Neuronal stem cell (in vitro differentiated cells): ENCODE measurements around the gene FRMD5.

Source experiments
- DNase-seq: peaks from one replicate; pipeline ENCODE4 v3.0.0-alpha.2; 2013; ENCODE audit warnings: low spot score
- H2AFZ ChIP-seq: one replicate; pipeline ENCODE4 v1.6.1; 2013; ENCODE audit warnings: mild to moderate bottlenecking, low read length, inconsistent platforms
- H2AK5ac ChIP-seq: 2 replicates; pipeline ENCODE4 v1.6.1; 2013; ENCODE audit warnings: low read depth, mild to moderate bottlenecking, inconsistent platforms, low read length, moderate library complexity, mixed read lengths
- H2BK120ac ChIP-seq: 2 replicates; pipeline ENCODE4 v1.6.1; 2013; ENCODE audit warnings: low read depth, mild to moderate bottlenecking, inconsistent platforms, low read length, moderate library complexity, mixed read lengths
- H2BK12ac ChIP-seq: one replicate; pipeline ENCODE4 v1.6.1; 2013; ENCODE audit warnings: low read length, inconsistent platforms
- H2BK15ac ChIP-seq: 2 replicates; pipeline ENCODE4 v1.6.1; 2013; ENCODE audit warnings: mild to moderate bottlenecking, low read length, inconsistent platforms, mixed read lengths
- H2BK5ac ChIP-seq: one replicate; pipeline ENCODE4 v1.6.1; 2013; ENCODE audit warnings: inconsistent platforms, mild to moderate bottlenecking, low read length, moderate library complexity
- H3K14ac ChIP-seq: one replicate; pipeline ENCODE4 v1.6.1; 2013; ENCODE audit warnings: low read length, inconsistent platforms
- H3K18ac ChIP-seq: 2 replicates; pipeline ENCODE4 v1.6.1; 2013; ENCODE audit warnings: low read length, inconsistent platforms
- H3K23ac ChIP-seq: 2 replicates; pipeline ENCODE4 v1.6.1; 2013; ENCODE audit warnings: low read depth, mild to moderate bottlenecking, mixed read lengths, low read length, inconsistent platforms; ENCODE audit not compliant: poor library complexity
- H3K27ac ChIP-seq: replicated peaks from 3 replicates; pipeline ENCODE4 v1.5.1; 2013; ENCODE audit warnings: low read length, inconsistent platforms
- H3K27me3 ChIP-seq, 3 experiments: 2 replicates each; pipeline ENCODE4 v1.6.1; 2013; ENCODE audit warnings: low read length in 3 of 3, mild to moderate bottlenecking in 2 of 3, inconsistent platforms in 1 of 3, low read depth in 1 of 3, mixed read lengths in 1 of 3, moderate library complexity in 1 of 3; ENCODE audit not compliant: control insufficient read depth in 3 of 3, insufficient read depth in 3 of 3
- H3K36me3 ChIP-seq, 2 donors: replicated peaks in 1 of 2; 2 replicates each; pipeline ENCODE4 v1.6.1; 2013; ENCODE audit warnings: low read length in 2 of 2; ENCODE audit not compliant: control insufficient read depth in 2 of 2, insufficient read depth in 2 of 2
- H3K4ac ChIP-seq: 2 replicates; pipeline ENCODE4 v1.6.1; 2013; ENCODE audit warnings: inconsistent platforms, mild to moderate bottlenecking, low read length, moderate library complexity
- H3K4me1 ChIP-seq, 2 donors: 1 replicate in 1 of 2; 2 replicates in 1 of 2; pipeline ENCODE4 v1.6.1; 2013; ENCODE audit warnings: low read length in 2 of 2, low read depth in 1 of 2; ENCODE audit not compliant: control insufficient read depth in 2 of 2, insufficient read depth in 1 of 2
- H3K4me2 ChIP-seq: one replicate; pipeline ENCODE4 v1.6.1; 2013; ENCODE audit warnings: mild to moderate bottlenecking, low read length, inconsistent platforms; ENCODE audit not compliant: insufficient read depth, poor library complexity, severe bottlenecking
- H3K4me3 ChIP-seq, 2 donors: 2 replicates each; pipeline ENCODE4 v1.5.1; 2013; ENCODE audit warnings: low read length in 2 of 2, mild to moderate bottlenecking in 2 of 2, inconsistent platforms in 1 of 2, moderate library complexity in 1 of 2
- H3K79me1 ChIP-seq: one replicate; pipeline ENCODE4 v1.6.1; 2013; ENCODE audit warnings: low read depth, mild to moderate bottlenecking, inconsistent platforms, low read length, moderate library complexity
- H3K9ac ChIP-seq: one replicate; pipeline ENCODE4 v1.6.1; 2013; ENCODE audit warnings: mild to moderate bottlenecking, low read depth, low read length, inconsistent platforms; ENCODE audit not compliant: poor library complexity
- H3K9me3 ChIP-seq, 2 donors: replicated peaks in 1 of 2; 2 replicates each; pipeline versions ENCODE3 to v1.6.1; 2013; ENCODE audit warnings: low read length in 2 of 2, mild to moderate bottlenecking in 2 of 2, inconsistent platforms in 1 of 2, low read depth in 1 of 2, mixed read lengths in 1 of 2, moderate library complexity in 1 of 2; ENCODE audit not compliant: control insufficient read depth in 2 of 2, insufficient read depth in 1 of 2
- H4K8ac ChIP-seq: one replicate; pipeline ENCODE4 v1.6.1; 2013; ENCODE audit warnings: low read depth, mild to moderate bottlenecking, inconsistent platforms, low read length, moderate library complexity
- H4K91ac ChIP-seq: one replicate; pipeline ENCODE4 v1.6.1; 2013; ENCODE audit warnings: low read length, low read depth, mild to moderate bottlenecking, inconsistent platforms; ENCODE audit not compliant: poor library complexity
- WGBS, 2 donors: extraction: QIAGEN DNeasy Blood & Tissue Kit; methylation state at CpG; one replicate each; pipeline ENCODE4 v1.1.7; 2013; ENCODE audit warnings: missing lambda C conversion rate in 2 of 2, mixed read lengths in 1 of 2; ENCODE audit not compliant: insufficient read length in 2 of 2, insufficient replicate concordance in 1 of 2; ENCODE audit errors: extremely low coverage in 2 of 2; 5-methylcytosine and 5-hydroxymethylcytosine counted together

FRMD5 gene

GRCh38 chr15:43878446-43878845 lies 316.6 kb downstream of the FRMD5 start:
- H3K9me3 ChIP-seq: no peaks in the 10 kb centered on the region
- H2AK5ac ChIP-seq: no peak overlapping the region
- H4K8ac ChIP-seq: no peak overlapping the region
- peaks cover 9 to 12% of the 10 kb centered on the region in 2 donors for H3K4me1 ChIP-seq
- H3K18ac ChIP-seq: no peak overlapping the region
- no peak overlapping the region for H2AFZ ChIP-seq
- H3K4me2 ChIP-seq: no peak overlapping the region
- H3K23ac ChIP-seq: no peak overlapping the region
- WGBS, 2 donors: no CpG with 5 or more reads among the region's 2 CpGs
- H3K27ac ChIP-seq: no peak overlapping the region
- H2BK5ac ChIP-seq: no peak overlapping the region
- H3K36me3 ChIP-seq: peaks cover 7 to 56% of the 10 kb centered on the region in 2 donors
- H3K14ac ChIP-seq: no peak overlapping the region
- no peak overlapping the region for H2BK12ac ChIP-seq
- H2BK15ac ChIP-seq: no peak overlapping the region
- no peaks in the 10 kb centered on the region for H3K27me3 ChIP-seq
- H3K79me1 ChIP-seq: no peaks in the 10 kb centered on the region
- no peak for DNase-seq
- H3K4me3 ChIP-seq: no peak overlapping the region
- no peak overlapping the region for H2BK120ac ChIP-seq
- no peak overlapping the region for H3K9ac ChIP-seq
- H3K4ac ChIP-seq: no peak overlapping the region
- no peak overlapping the region for H4K91ac ChIP-seq

DNA sequence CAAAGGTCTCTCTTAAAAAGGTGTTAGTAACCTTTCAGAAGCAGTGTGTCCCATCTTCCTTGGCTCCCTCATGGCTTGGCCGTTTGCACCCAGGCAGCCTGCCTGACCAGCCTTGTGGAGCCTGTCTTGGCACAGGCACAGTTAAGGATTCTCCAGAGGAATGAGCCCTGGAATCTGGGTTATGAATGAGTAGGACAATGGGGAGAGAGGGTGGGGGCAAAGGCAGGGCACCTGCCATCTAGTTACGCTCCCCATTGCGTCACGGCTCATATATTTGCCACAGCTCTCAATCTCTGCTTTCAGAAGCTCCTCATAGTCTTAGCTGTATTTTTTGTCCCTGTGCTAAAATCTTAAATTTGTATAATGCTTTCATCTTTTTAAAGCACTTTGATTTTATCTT lies 317.7 kb downstream of the FRMD5 start:
- DNase-seq: no peak
- Histone ChIP-seq H3K4me2 (no peak overlapping the region), H3K79me1 (no peaks in the 10 kb centered on the region), H4K8ac (no peak overlapping the region), H2BK12ac (no peak overlapping the region), H3K9me3 (no peaks in the 10 kb centered on the region), H3K27me3 (no peaks in the 10 kb centered on the region), H2AFZ (no peak overlapping the region), H4K91ac (no peak overlapping the region), H3K14ac (no peak overlapping the region), H3K4me1 (peaks cover 9 to 12% of the 10 kb centered on the region in 2 donors), H2BK120ac (no peak overlapping the region), H3K18ac (no peak overlapping the region), H2BK5ac (no peak overlapping the region), H3K4ac (no peak overlapping the region), H3K27ac (no peak overlapping the region), H3K9ac (no peak overlapping the region), H3K36me3 (peaks cover 7 to 60% of the 10 kb centered on the region in 2 donors), H2AK5ac (no peak overlapping the region), H3K23ac (no peak overlapping the region), H2BK15ac (no peak overlapping the region), H3K4me3 (no peak overlapping the region)
- WGBS, 2 donors: no CpG with 5 or more reads among the region's 4 CpGs

- no peak overlapping the region for H2BK120ac ChIP-seq
- H3K4ac ChIP-seq: no peak overlapping the region
- no peak overlapping the region for H2BK5ac ChIP-seq
- H3K9ac ChIP-seq: no peak overlapping the region
- no peak overlapping the region for H3K18ac ChIP-seq
- no peak overlapping the region for H2AFZ ChIP-seq
- H3K9me3 ChIP-seq: no peaks in the 10 kb centered on the region
- no peak overlapping the region for H2BK12ac ChIP-seq
- no peaks in the 10 kb centered on the region for H3K27me3 ChIP-seq
- H3K14ac ChIP-seq: no peak overlapping the region
- no peak overlapping the region for H3K23ac ChIP-seq
- H4K91ac ChIP-seq: no peak overlapping the region
- H3K4me1 ChIP-seq: peaks cover 9 to 12% of the 10 kb centered on the region in 2 donors
- H3K36me3 ChIP-seq: peaks cover 7 to 65% of the 10 kb centered on the region in 2 donors
- H3K27ac ChIP-seq: no peak overlapping the region
- no peak overlapping the region for H3K4me2 ChIP-seq
- H3K79me1 ChIP-seq: no peaks in the 10 kb centered on the region
- no CpG with 5 or more reads among the region's 3 CpGs for WGBS, 2 donors
- no peak overlapping the region for H2AK5ac ChIP-seq
- no peak overlapping the region for H2BK15ac ChIP-seq
- DNase-seq: no peak
- H3K4me3 ChIP-seq: no peak overlapping the region
- no peak overlapping the region for H4K8ac ChIP-seq
Measured at GRCh38 chr15:43876872-43877271, 318.2 kb downstream of the FRMD5 start.

GRCh38 chr15:43873651-43874050 lies 321.4 kb downstream of the FRMD5 start:
- Histone ChIP-seq H3K79me1 (no peaks in the 10 kb centered on the region), H3K4me1 (no peaks in the 10 kb centered on the region), H3K23ac (no peak overlapping the region), H2BK15ac (no peak overlapping the region), H3K4me2 (no peak overlapping the region), H3K27me3 (no peaks in the 10 kb centered on the region), H2BK5ac (no peak overlapping the region), H2AFZ (no peak overlapping the region), H4K91ac (no peak overlapping the region), H3K36me3 (peaks cover 7 to 76% of the 10 kb centered on the region in 2 donors), H3K4ac (no peak overlapping the region), H3K9me3 (no peaks in the 10 kb centered on the region), H2BK120ac (no peak overlapping the region), H3K27ac (no peak overlapping the region), H2BK12ac (no peak overlapping the region), H3K4me3 (no peak overlapping the region), H4K8ac (no peak overlapping the region), H3K18ac (no peak overlapping the region), H3K9ac (no peak overlapping the region), H3K14ac (no peak overlapping the region), H2AK5ac (no peak overlapping the region)
- no peak for DNase-seq
- WGBS, 2 donors: no CpG with 5 or more reads among the region's 10 CpGs
